OCI-LY7 (cell line): Measurements from ENCODE around the gene THBD. TPM values are rescaled to one million over a fixed set of nuclear protein-coding genes. Genes with fewer than 3 reads are reported as not detected.

Experiments
- BruUV-seq: library from RNA; stranded (reverse); fragments of 400-500 nt; replicated peaks from 2 replicates; lab custom pipeline; 2021; lab: Mats Ljungman, UMichigan
- CTCF ChIA-PET: fragments of 300-600 bp; sonication (Branson Sonifier 250); formaldehyde crosslinking; loops from one replicate; lab custom pipeline; 2022; ENCODE audit warnings: antibody characterized with exemption; ENCODE audit not compliant: unreplicated experiment; lab: Charles Lee
- POLR2A ChIA-PET: fragments of 300-600 bp; sonication (Branson Sonifier 250); formaldehyde crosslinking; loops from one replicate; lab custom pipeline; 2022; ENCODE audit warnings: antibody characterized with exemption; lab: Charles Lee
- DNase-seq: peaks from one replicate; pipeline ENCODE4 v3.0.0-alpha.2; 2015; ENCODE audit warnings: low spot score
- H2AFZ ChIP-seq: fragments of 200-600 bp; sonication (generic), shearing (Covaris generic); 2 replicates; pipeline ENCODE4 v1.6.1; 2014; ENCODE audit warnings: mild to moderate bottlenecking, antibody characterized with exemption, low read length, moderate library complexity
- H3K27ac ChIP-seq: fragments of 200-600 bp; sonication (generic); 2 replicates; pipeline ENCODE4 v1.5.1; 2014; ENCODE audit warnings: mixed run types, low read depth, mild to moderate bottlenecking, moderate library complexity, low read length, inconsistent platforms; ENCODE audit not compliant: poor library complexity, severe bottlenecking
- H3K36me3 ChIP-seq: fragments of 200-600 bp; sonication (generic); 2 replicates; pipeline ENCODE4 v1.6.1; 2014; ENCODE audit warnings: mild to moderate bottlenecking, antibody characterized with exemption, low read length, moderate library complexity, mixed read lengths; ENCODE audit not compliant: insufficient read depth
- H3K4me1 ChIP-seq: fragments of 200-600 bp; sonication (generic); 2 replicates; pipeline ENCODE4 v1.5.1; 2014; ENCODE audit warnings: mild to moderate bottlenecking, low read length; ENCODE audit not compliant: insufficient read depth, poor library complexity, severe bottlenecking
- H3K4me2 ChIP-seq: fragments of 200-600 bp; sonication (generic); 2 replicates; pipeline ENCODE4 v1.6.1; 2014; ENCODE audit warnings: mild to moderate bottlenecking, low read length
- H3K4me3 ChIP-seq: fragments of 200-600 bp; sonication (generic); 2 replicates; pipeline ENCODE4 v1.5.1; 2014; ENCODE audit warnings: mild to moderate bottlenecking, low read depth, low read length; ENCODE audit not compliant: poor library complexity, severe bottlenecking
- H3K79me2 ChIP-seq: fragments of 200-600 bp; sonication (generic); 2 replicates; pipeline ENCODE4 v1.6.1; 2016; ENCODE audit warnings: low read depth, mild to moderate bottlenecking, low read length, moderate library complexity, mixed read lengths; ENCODE audit not compliant: insufficient read depth
- H3K9me2 ChIP-seq: fragments of 200-600 bp; sonication (generic); 2 replicates; pipeline ENCODE4 v1.6.1; 2016; ENCODE audit warnings: mild to moderate bottlenecking, low read length, mixed read lengths; ENCODE audit not compliant: insufficient read depth
- H3K9me3 ChIP-seq: fragments of 200-600 bp; sonication (generic); 2 replicates; pipeline ENCODE4 v1.6.1; 2014; ENCODE audit warnings: mild to moderate bottlenecking, mixed run types, low read length, mixed read lengths
- H4K20me1 ChIP-seq: fragments of 200-600 bp; sonication (generic); 2 replicates; pipeline ENCODE4 v1.6.1; 2014; ENCODE audit warnings: mild to moderate bottlenecking, antibody characterized with exemption, low read length, moderate library complexity, mixed read lengths; ENCODE audit not compliant: insufficient read depth
- CTCF ChIP-seq: fragments of 200-600 bp; sonication (generic); conservative IDR thresholded peaks from 2 replicates; pipeline ENCODE4 v1.5.1; 2014; ENCODE audit warnings: mild to moderate bottlenecking, antibody characterized with exemption, low read length, moderate library complexity, mixed read lengths
- EZH2phosphoT487 ChIP-seq: fragments of 200-600 bp; sonication (generic); IDR thresholded peaks from 2 replicates; pipeline ENCODE4 v1.6.1; 2018; ENCODE audit warnings: low read depth, borderline replicate concordance, mild to moderate bottlenecking, mixed run types, antibody characterized with exemption, low read length, moderate library complexity, mixed read lengths
- intact Hi-C: fragments of 100-400 bp; cut with micrococcal nuclease; formaldehyde crosslinking; loops from one replicate; pipeline ENCODE4 v1.10.0; 2022; ENCODE audit not compliant: unreplicated experiment
- total RNA-seq, 2 experiments: library from RNA; depleted of rRNA in 1 of 2; stranded (reverse); fragments of >200 nt in 1 of 2; shearing (Covaris generic) in 1 of 2; gene quantifications; 2 replicates each; pipeline ENCODE4 v1.2.3, GENCODE V29; 2014 to 2022

The THBD gene
- total RNA-seq, 2 experiments from 2014 or later, result not detected

- Histone ChIP-seq H3K79me2 (no peaks in the 10 kb centered on the region), H3K9me3 (no peaks in the 10 kb centered on the region), H3K27ac (no peak overlapping the region), H3K4me2 (no peak overlapping the region), H3K4me3 (no peak overlapping the region), H3K4me1 (no peaks in the 10 kb centered on the region), H3K36me3 (no peaks in the 10 kb centered on the region), H2AFZ (no peak overlapping the region), H4K20me1 (no peaks in the 10 kb centered on the region), H3K9me2 (no peaks in the 10 kb centered on the region)
- intact Hi-C loops, result no loop called here
- POLR2A ChIA-PET, result no interaction called here
- no peak for TF ChIP-seq EZH2phosphoT487
- TF ChIP-seq CTCF, result no peak
- CTCF ChIA-PET, result no interaction called here
- DNase-seq, result no peak
- BruUV-seq, result no TSS peak
Measured at GRCh38 chr20:23000232-23000947, 49.1 kb downstream of the THBD start.

- Histone ChIP-seq H3K4me2 (no peak overlapping the region), H2AFZ (no peak overlapping the region), H3K9me3 (no peaks in the 10 kb centered on the region), H3K79me2 (no peaks in the 10 kb centered on the region), H3K36me3 (no peaks in the 10 kb centered on the region), H4K20me1 (no peaks in the 10 kb centered on the region), H3K4me3 (no peak overlapping the region), H3K4me1 (no peaks in the 10 kb centered on the region), H3K27ac (no peak overlapping the region), H3K9me2 (no peaks in the 10 kb centered on the region)
- no TSS peak for BruUV-seq
- TF ChIP-seq EZH2phosphoT487, result no peak
- TF ChIP-seq CTCF, result no peak
- CTCF ChIA-PET, result no interaction called here
- no peak for DNase-seq
- intact Hi-C loops, result no loop called here
- POLR2A ChIA-PET, result no interaction called here
Measured at GRCh38 chr20:22999756-23000155, 49.7 kb downstream of the THBD start.

- no peaks in the 10 kb centered on the region for H3K9me2 ChIP-seq
- H3K4me1 ChIP-seq, result no peaks in the 10 kb centered on the region
- no peak overlapping the region for H3K27ac ChIP-seq
- no peak overlapping the region for H2AFZ ChIP-seq
- H4K20me1 ChIP-seq, result no peaks in the 10 kb centered on the region
- ChIA-PET POLR2A (no interaction called here), CTCF (no interaction called here)
- intact Hi-C loops, result no loop called here
- no peaks in the 10 kb centered on the region for H3K36me3 ChIP-seq
- H3K79me2 ChIP-seq, result no peaks in the 10 kb centered on the region
- no TSS peak for BruUV-seq
- no peak for TF ChIP-seq CTCF
- TF ChIP-seq EZH2phosphoT487, result no peak
- DNase-seq, result no peak
- no peaks in the 10 kb centered on the region for H3K9me3 ChIP-seq
- no peak overlapping the region for H3K4me3 ChIP-seq
- H3K4me2 ChIP-seq, result no peak overlapping the region
Measured at GRCh38 chr20:22998476-22998875, 51.0 kb downstream of the THBD start.
